AG09309 (cell line): ENCODE measurements around the gene MOCS1.

Experiments used
- DNase-seq: peaks from one replicate; pipeline ENCODE4 v3.0.0-alpha.2; 2010; ENCODE audit warnings: low read depth
- H3K4me3 ChIP-seq: 2 replicates; pipeline ENCODE4 v1.5.1; 2011; ENCODE audit warnings: mild to moderate bottlenecking, low read depth, low read length, moderate library complexity; ENCODE audit not compliant: control insufficient read depth
- TF ChIP-seq, protein P1 (sequence below): IDR thresholded peaks from 2 replicates; pipeline ENCODE4 v1.5.1; 2011; ENCODE audit warnings: mild to moderate bottlenecking, low read depth, low read length, inconsistent platforms; ENCODE audit not compliant: insufficient read depth, control insufficient read depth; ENCODE audit errors: missing control alignments

The MOCS1 gene

DNA sequence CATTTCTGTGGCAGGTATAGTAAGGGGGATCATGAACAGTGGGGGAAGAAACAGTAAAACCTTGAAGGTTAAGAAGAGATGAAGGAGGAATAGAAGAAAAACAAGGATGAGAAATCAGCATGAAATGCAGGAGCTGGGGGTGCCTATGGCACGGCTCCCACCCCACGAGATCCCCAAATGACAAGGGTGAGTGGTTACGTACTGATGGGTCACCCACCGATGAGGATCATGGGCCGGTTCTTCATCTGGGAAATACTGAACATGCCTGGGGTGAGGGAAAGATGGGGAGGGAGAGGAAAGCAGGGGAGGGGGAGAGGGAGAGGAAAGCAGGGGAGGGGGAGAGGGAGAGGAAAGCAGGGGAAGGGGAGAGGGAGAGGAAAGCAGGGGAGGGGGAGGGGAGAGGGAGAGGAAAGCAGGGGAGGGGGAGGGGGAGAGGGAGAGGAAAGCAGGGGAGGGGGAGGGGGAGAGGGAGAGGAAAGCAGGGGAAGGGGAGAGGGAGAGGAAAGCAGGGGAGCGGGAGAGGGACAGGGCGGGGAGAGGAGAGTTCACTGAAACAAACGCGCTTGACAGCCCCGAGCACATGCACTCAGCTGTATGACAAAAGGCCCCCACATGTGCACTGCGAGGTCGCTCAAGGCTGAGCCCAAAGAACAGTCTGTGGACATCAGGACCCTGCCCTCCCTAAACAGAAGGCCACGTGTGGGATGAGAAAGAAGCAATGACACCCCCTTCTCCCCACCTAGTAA lies 25.3 kb downstream of the MOCS1 start:
- H3K4me3 ChIP-seq = no peak overlapping the region
- TF ChIP-seq, protein P1, sequence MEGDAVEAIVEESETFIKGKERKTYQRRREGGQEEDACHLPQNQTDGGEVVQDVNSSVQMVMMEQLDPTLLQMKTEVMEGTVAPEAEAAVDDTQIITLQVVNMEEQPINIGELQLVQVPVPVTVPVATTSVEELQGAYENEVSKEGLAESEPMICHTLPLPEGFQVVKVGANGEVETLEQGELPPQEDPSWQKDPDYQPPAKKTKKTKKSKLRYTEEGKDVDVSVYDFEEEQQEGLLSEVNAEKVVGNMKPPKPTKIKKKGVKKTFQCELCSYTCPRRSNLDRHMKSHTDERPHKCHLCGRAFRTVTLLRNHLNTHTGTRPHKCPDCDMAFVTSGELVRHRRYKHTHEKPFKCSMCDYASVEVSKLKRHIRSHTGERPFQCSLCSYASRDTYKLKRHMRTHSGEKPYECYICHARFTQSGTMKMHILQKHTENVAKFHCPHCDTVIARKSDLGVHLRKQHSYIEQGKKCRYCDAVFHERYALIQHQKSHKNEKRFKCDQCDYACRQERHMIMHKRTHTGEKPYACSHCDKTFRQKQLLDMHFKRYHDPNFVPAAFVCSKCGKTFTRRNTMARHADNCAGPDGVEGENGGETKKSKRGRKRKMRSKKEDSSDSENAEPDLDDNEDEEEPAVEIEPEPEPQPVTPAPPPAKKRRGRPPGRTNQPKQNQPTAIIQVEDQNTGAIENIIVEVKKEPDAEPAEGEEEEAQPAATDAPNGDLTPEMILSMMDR = no peak

DNA sequence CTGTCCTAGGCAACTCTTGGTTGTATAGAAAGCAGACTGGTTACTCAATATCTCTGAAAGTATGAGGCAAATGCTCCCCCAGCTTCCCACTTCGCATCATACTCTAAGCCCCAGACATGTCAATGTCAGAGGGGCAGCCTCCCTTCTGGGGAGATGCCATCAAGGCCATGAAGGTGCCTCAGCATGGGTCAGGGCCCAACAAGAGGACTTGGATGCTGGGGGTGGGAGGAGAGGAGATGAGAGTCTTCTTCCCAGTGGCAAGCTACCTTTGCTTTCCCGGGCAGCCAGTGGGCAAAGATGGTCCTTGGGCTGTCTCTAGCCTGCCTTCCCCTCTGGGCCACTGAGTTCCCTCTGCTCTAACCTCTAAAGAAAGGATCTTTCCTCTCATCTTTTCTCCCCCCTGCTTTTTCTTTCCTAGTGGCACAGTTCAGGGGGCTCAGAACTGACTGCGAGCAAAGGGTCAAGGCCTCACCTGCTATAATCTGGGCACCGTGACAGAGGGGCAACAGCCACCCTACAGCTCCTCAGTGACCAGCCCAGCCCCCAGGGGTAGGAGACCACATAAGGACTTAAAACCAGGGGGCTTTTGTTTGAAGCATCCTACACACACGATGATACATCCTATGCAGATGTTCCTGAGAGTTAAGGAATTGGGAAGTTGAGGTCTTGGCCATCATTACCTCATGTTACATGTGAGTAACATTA lies 26.2 kb downstream of the MOCS1 start:
- H3K4me3 ChIP-seq = no peak overlapping the region
- no peak for DNase-seq
- TF ChIP-seq, protein P1 = no peak

More for the DNA sequence above, 25.3 kb downstream of the MOCS1 start:
- DNase-seq = no peak

DNA sequence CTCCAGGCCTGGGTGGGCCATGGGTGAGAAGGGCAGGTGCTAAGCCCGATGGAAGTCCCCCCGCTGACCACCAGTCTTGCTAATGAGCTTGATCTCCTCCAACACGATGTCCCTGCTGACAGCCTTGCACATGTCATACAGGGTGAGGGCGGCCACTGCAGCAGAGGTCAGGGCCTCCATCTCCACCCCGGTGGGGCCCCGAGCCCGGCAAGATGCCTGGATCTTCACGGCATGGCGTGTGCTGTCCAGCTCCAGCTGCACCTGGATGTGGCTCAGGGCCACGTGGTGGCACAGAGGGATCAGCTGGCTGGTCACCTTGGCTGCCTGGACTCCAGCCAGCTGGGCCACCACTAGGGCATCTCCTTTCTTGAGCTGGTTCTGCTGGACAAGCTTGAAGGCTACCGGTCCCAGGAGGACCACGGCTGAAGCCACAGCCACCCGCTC lies 27.9 kb downstream of the MOCS1 start:
- TF ChIP-seq, protein P1 = no peak

DNA sequence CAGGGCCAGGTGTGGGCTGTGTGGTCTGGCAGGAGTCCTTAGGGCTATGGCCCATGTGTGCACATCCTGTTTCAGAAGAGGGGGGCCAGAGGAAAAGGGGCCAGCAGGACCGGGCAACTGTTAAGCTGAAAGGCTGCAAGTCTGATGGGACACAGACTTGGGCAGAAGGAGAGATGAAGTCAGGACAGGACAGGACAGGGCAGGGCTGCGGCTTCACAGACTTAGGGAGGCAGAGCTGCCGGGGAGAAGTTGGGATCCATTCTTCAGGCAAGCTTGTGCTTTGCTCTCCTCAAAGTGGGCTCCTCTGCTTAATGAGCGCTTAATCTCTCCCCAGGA lies 28.7 kb downstream of the MOCS1 start:
- no peak for DNase-seq
- TF ChIP-seq, protein P1 = no peak
- H3K4me3 ChIP-seq = no peak overlapping the region

More for the DNA sequence above, 27.9 kb downstream of the MOCS1 start:
- DNase-seq = no peak
- H3K4me3 ChIP-seq = no peak overlapping the region

DNA sequence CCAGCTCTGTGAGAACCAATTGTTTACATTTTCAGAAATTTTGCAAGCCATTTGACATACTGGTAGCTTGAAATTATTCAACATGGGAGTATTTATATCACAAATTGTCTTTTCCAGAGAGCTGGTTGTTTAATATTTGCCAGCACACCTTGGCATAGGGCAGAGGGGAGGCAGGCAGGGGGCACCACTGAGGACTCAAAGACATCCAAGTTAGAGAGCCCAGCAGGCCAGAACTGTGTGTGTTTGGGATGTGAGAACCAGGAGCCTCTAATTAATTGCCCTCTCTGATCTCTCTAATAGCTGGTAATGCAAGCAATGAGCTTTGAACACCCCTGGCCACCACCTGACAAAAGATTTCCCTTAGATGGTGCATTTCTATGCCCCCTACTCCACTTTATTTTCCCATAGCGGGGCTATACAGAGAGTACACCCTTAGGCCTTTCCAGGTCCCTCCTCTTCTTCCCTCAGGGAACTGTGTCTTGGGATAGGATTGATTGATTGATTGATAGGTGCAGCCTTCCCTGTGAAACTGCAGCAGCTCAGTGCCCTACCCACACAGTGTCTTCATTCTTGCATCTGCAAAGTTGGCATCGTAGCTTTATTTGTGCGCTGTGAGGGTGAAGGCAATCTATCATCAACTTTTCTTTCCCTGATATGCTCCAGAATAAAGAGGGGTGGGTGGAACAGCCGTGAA lies 29.2 kb downstream of the MOCS1 start:
- TF ChIP-seq, protein P1 = no peak
- no peak for DNase-seq
- H3K4me3 ChIP-seq = no peak overlapping the region

DNA sequence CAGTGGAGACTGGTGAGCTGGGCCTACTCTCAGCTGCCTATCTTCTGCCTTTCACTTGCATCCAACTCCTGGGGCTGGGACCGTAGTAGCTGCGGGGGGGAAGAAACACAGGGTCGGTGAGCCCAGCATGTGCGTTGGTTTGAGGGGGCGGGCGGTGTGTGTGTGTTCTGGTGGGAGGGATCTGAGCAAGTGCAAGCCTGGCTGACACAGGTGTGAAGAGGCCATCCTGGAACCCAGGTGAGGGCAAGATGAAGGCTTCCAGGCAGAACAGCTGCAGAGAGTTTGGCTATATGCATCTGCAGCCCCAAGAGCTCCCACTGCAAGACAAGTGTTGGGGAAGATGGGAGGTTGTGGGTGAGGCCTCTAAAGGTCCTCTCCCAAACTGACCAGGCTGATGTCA lies 30.6 kb downstream of the MOCS1 start:
- no peak for DNase-seq
- TF ChIP-seq, protein P1 = no peak
- no peak overlapping the region for H3K4me3 ChIP-seq
